GM04504 (cell line): ENCODE results near the gene RPL10.

Experiments
- DNase-seq: peaks from one replicate; pipeline ENCODE4 v3.0.0-alpha.2; 2012; ENCODE audit warnings: low read depth

Gene RPL10

DNA sequence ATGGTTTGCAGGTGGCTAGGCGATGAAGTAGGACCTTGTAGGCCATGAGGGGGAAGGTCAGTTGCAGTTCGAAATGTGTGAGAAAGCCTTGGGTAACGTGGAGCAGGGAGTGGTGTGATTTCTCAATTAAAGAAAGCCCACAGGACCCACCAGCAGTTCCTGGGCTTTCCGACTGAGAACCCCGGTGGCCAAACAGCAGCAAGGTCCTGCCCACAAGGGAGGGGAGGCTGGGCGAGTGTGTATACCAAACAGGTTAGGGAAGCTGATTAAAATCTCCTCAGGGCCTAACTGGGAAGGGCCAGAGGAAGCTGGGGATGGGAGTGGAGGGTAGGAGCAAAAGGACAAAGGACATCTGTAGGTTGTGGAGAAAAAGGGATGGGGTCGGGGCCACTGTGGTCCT, 32.7 kb downstream of the RPL10 start:
- DNase-seq = no peak

DNA sequence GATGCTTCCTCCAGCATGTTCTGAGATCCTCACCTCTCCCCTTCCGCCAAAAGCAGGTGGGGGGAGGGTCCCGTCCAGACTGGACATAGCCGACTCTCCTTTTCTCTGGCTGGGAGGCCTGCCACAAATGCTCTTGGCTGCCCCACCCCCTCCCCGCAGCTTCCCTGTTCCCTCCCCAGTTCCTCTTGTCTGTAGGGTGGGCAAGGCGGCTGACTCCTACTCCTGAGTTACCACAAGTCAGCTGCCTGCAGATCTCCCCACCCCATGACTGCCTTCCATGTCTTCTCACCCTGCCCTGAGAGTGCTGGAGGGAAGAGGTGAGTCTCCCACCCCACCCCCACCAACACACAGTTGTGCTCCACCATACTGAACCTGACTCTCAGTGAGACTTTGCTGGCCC, 33.2 kb downstream of the RPL10 start:
- no peak for DNase-seq

DNA sequence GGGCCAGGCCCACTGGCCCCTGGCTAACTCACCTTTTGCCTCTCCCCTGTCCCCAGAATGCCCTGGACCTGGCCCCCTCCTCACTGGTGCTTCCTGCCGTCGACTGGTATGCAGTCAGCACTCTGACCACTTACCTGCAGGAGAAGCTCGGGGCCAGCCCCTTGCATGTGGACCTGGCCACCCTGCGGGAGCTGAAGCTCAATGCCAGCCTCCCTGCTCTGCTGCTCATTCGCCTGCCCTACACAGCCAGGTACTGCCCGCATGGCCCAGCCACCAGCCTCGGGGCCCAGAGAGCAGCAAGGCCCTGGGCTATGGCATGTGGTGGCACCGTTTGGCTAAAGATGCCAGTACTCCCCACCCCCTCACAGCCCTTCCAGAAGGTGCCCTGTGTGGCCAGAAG, 34.0 kb downstream of the RPL10 start:
- no peak for DNase-seq

DNA sequence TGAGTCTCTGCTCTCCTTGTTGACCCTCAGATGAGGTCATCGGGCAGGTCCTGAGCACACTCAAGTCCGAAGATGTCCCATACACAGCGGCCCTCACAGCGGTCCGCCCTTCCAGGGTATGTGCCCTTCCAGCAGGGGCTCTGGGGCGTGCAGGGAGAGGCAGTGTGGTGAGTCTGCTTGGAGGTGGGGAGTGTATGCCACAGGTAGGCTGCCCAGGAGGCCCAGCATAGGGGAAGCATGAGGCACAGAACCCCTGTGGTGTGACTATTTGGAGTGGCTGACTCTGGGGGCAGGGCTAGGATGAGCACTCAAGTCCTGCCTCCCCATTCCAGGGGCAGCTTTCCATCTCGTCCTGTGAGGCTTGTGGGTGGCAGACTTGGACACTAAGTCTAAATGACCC, 35.4 kb downstream of the RPL10 start:
- DNase-seq = no peak

DNA sequence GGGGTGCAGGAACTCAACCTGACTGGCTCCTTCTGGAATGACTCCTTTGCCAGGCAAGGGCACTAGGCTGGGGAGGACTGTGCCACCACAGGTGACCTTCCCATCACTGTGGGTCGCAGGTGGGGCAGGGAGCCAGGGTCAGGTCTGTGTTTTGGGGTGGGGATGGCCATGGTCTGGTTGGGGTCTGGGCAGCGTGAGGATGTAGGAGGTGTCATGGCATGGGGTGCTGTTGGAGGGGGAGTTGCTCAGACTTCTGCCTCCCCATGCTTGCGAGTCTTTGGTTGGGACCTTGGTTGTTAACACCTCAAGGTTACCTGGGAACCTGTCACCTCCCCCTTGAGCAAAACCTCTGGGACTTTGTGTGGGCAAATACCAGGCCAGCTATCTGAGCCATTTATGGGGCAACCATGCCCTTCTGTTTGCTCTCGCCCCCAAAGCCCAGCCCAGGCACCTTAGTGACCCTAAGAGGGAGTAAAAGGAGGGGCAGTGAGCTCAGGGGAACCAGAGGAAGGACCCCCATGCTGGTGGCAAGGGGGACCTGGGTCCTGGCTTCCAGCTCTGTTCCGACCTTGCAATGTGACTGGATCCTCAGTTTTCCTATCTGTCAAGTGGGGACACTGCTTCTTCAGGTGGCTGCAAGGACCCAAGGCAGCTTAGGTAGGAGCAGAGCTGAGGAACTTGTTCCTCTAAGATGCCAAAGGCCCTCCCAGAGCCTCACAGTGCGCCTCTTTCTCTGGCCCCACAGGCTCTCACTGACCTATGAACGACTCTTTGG, 36.4 kb downstream of the RPL10 start:
- DNase-seq = no peak

DNA sequence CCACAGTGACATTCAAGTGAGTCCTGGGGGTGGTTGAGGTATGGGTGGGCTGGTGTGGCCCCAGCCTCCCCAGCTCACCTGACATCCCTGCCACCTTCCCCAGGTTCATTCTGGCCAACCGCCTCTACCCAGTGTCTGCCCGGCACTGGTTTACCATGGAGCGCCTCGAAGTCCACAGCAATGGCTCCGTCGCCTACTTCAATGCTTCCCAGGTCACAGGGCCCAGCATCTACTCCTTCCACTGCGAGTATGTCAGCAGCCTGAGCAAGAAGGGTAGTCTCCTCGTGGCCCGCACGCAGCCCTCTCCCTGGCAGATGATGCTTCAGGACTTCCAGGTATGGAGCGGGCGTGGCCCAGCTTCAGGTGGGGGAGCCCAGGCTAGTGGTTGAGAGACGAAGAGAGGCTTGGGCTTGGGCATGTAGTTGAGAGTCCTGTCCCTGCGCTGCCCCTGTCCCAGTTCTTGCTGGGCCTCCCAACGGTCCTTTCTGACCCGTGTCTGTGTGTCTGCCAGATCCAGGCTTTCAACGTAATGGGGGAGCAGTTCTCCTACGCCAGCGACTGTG, 37.1 kb downstream of the RPL10 start:
- DNase-seq = no peak

DNA sequence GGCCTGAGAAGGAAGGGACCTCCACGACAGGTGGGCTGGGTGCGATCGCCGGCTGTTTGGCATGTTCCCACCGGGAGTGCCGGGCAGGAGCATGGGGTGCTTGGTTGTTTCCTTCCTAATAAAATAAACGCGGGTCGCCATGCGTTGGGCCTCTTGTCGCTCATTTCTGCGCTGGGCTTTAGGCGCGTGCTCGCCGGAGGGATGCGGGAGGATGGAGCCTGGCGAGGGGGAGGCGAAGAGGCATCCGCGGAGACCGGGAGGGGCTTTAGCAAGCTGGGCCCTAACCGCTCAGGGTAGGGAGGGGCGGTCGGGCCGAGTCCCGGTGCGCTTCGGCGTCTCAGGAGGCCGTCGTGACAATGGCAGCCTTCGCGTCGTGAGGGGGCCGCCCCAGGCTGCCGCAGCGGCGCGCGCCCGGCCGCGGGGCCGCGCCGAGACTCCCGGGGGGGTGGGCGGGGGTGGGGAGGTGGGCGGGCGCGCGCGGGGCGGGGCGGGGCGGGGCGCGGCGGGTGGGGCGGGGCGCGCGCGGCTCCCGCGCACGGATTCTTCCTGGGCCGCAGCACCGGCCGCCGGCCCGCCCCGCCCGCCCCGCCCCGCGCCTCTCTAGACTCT, 38.3 kb downstream of the RPL10 start:
- no peak for DNase-seq

DNA sequence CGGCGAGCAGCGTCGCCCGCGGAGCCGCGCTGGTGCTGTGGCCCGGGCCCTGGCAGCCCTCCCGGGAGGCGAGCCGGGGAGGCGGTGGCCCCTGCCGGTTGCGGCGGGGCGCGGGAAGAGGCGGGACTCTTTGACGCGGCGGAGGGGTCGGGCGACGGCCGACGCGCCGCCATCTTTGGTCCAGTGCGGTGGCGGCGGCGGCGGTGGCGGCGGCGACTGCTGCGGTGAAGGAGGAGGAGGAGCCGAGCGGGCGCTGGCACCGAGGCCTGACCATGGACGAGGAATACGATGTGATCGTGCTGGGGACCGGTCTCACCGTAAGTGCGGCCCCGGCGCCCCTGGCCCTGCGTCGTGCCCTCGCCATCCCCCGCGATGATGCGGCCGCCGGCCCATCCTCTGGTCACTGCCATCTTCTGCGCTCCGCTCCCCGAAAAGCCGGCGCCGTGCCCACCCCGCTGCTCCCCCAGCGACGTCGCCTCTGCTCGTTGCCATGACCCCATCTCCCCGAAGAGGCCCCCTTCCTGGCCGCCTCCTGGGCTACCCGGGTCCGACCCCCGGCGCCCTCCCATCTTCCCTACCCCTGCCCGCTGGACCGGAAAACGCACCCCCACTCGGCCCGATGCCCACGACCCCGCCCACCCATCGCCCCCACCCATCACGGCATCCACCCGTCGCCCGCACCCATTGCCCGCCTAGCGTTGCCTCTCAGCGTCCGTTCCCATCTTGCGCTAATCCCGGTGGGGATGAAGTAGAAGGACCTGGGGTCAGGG, 39.0 kb downstream of the RPL10 start, which contains the start of gene GDI1:
Gene GDI1 (plus strand): TSS at position 172 of the 770 bp plus-strand sequence. CDS start 101 bp downstream, at position 273.
- DNase-seq = no peak

DNA sequence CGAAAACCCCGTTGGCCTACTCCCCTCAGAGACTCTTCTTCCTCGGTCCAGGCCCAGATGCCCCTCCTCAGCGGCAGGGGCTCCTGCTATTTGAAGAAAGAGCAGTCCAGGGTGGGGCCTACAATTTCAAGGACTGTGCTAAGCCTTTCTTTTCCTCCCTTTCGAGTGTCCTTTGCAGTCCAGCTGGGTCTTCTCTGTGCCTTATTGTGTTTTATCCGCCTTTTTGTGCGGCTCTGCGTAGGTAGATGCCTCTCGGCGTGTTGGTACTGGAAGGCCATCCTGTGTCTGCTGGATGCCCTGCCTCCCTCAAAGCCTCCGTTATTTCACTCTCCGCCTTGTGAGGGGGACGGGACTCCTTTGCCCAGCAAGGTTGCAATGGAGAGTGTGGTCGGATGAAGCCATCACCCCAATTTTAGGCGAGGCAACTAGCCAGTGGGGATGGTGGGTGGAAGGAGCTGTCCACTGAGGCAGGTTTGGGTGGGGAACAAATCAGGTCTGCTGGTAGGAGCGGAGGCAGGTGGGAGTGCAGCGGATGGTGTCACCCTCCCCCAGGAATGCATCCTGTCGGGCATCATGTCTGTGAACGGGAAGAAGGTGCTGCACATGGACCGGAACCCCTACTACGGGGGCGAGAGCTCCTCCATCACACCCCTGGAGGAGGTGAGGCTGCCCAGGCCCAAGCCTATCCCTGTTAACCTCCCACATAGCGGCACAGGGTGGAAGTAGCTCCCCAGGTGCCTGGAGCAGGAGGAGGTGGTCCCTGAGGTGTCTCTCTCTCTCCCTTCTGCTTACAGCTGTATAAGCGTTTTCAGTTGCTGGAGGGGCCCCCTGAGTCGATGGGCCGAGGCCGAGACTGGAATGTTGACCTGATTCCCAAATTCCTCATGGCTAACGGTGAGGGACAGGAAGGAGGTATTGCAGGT, 40.1 kb downstream of the RPL10 start:
- DNase-seq = no peak

DNA sequence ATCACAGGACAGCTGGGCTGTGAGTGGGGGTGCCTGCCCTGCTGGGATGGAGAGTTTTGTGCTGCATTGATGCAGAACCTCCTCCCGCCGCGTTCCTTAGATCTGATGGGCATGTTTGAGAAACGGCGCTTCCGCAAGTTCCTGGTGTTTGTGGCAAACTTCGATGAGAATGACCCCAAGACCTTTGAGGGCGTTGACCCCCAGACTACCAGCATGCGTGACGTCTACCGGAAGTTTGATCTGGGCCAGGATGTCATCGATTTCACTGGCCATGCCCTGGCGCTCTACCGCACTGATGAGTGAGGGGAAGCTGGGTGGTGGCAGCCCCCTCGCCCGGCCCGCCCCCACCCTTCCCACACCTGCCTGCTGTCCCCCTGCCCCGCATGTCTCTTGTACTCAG, 41.7 kb downstream of the RPL10 start:
- DNase-seq = no peak

DNA sequence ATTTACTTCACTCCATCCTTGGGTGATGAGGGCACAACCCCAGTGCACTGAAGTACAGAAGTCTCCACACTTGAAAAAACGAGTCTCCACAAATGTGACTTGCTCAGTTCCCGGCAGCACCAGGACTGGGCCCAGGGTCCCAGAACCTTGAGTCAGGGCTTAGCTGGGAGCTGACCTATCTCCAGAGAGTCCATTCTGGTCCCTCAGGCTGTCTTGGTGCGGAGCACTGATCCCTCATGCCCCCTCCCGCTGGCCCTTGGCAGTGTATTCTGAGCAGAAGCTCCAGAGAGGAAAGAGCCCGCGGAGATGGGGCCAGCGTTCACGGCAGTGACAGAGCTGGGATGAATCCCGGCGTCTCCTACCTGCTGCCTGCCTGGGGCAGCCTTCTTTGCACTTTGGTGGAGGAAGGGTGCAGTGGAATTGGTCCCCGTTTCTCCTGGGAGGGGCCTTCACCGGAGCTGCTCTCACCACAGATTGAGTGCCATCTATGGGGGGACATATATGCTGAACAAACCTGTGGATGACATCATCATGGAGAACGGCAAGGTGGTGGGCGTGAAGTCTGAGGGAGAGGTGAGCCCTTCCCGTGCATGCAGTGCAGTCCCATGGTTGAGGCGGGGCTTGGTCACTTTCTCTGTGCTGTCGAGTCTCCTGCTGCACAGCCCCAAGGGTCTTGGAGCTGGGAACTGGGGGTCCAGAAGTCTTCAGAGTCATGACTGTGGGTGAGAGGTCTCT, 42.6 kb downstream of the RPL10 start:
- no peak for DNase-seq

DNA sequence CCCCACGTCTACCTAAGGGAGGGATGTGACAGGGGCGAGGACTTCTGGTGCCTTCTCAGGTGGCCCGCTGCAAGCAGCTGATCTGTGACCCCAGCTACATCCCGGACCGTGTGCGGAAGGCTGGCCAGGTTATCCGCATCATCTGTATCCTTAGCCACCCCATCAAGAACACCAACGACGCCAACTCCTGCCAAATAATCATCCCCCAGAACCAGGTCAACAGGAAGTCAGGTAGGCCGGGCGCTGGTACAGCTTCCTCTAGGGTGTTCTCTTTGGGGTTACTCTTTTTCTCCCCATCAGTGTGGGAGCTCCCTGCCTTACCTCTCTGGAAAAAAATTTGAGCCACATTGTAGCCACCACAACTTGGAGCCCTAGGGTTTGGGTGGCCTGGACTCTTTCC, 43.4 kb downstream of the RPL10 start:
- no peak for DNase-seq

DNA sequence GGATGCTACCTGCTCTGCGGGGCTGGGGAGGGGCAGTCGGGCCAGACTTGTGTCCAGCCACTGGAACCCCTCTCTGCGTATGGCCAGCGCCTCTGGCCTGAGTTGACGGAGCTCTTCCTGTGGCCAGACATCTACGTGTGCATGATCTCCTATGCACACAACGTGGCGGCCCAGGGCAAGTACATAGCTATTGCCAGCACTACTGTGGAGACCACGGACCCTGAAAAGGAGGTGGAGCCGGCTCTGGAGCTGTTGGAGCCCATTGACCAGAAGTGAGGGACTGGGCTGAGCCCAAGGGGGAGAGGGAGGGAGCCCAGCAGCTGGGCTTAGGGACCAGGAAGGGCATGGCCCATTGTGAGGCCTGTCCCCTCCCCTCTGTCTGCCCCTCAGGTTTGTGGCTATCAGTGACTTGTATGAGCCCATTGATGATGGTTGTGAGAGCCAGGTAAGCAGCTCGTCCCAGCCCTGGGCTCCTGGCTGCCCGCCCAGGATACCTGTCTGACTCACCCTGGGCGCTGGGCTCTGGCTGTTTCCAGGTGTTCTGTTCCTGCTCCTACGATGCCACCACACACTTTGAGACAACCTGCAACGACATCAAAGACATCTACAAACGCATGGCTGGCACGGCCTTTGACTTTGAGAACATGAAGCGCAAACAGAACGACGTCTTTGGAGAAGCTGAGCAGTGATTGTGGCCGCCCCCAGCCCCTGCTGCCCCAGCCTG, 44.0 kb downstream of the RPL10 start:
- no peak for DNase-seq

DNA sequence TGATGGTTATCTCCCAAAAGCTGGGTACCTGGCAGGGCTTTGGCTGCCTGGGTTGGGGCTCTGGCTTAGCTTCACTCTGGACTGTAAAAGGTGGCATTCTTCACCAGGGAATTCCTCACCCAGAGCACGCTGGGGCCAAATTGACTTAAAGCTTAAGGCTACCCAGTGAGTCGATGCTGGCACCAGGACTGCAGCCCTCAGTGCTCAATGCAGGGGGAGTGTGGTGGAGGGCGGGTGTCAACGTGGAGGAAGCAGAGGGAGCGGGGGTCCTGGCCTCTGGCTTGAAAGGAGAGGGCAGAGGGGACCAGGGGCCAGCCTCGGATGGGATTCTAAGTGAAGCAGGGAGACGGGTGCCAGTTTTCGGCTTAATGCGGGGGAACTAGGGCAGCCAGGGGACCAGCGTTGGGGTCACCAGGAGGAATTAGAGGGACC, 45.3 kb downstream of the RPL10 start:
- DNase-seq = no peak

DNA sequence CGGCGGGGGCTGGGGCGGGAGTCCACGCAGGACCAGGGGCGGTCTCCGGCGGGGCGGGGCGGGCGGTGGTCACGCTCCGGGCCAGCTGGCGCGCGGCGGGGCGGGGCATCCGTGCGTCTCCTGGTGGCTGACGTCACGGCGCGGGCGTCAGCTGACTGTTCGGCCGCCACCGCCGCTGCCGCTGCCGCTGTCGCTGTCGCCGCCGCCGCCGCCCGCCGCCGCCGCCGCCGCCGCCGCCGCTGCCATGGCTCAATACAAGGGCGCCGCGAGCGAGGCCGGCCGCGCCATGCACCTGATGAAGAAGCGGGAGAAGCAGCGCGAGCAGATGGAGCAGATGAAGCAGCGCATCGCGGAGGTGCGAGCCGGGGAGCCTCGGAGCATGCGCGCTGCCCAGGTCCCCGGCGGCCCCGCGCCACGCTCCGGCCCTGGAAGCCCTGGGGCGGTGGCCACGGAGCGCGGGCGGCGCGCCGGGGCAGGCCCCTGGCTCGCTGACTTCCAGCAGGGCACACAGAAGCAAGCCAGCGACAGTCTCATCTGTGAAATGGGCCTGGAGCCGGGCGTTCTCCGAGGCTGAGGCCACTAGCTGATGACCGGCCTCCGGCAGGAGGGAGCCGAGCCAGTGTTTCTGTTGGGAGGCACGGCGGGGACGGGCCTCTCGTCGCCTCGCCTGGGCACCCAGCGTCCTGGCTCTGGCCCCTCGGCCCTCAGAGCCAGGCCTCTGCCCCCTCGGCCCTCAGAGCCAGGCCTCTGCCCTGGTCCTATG, 46.0 kb downstream of the RPL10 start, which contains the start of gene FAM50A:
Gene FAM50A (plus strand): TSS at position 150 of the 763 bp plus-strand sequence. CDS start 95 bp downstream, at position 245.
- DNase-seq = no peak

DNA sequence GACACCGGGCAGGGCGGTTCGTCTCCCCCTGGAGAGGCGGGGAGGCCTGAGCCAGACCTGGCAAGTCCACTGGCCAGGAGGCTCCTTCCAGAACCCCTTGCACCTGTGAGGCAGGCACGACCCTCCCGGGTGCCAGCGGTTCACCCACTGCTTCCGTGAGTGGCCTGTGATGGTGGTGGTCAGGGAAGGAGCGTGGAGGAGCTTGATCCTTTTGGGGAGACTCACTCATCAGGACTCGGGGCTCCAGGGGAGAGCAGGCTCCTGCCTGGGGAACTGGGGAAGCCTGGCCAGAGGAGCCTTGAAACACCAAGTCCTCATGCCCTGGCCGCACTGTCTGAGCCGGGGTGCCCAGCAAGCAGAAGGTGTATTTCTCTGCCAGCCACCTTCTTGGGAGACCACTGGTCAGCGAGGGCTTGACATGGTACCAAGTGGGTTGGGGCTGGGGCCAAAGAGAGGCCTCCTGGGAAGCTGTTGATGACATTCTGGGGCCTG, 46.6 kb downstream of the RPL10 start:
- no peak for DNase-seq

DNA sequence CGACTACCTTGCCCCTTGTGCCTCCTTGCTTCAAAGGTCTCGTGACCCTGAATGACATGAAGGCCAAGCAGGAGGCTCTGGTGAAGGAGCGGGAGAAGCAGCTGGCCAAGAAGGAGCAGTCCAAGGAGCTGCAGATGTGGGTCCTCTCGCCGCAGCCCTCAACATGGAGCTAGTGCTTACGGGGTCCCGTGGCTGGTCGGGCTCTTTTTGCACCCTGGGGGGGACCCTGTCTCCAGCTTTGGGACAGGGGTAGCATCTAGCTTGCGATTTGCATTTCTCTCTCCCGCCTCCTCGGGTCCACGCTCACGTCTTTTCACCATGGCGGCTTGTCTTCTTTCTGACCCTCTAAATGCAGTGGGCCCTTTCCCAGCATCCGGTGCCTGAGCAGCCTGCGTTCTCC, 47.6 kb downstream of the RPL10 start:
- no peak for DNase-seq

DNA sequence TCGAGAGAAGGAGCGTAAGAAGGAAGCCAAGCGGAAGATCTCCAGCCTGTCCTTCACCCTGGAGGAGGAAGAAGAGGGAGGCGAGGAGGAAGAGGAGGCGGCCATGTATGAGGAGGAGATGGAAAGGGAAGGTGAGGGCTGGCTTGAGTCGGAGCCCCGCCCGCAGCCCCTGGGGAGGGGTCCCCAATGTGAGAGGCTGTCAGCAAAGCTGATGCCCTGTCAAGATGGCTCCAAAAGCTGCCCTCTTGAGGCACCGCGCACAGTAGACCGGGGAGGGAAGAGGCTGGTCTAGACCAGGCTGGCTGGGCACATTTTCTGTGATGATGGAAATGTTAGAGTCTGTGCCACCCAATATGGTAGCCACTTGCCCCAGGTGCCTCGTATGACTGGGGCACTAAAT, 48.3 kb downstream of the RPL10 start:
- no peak for DNase-seq

DNA sequence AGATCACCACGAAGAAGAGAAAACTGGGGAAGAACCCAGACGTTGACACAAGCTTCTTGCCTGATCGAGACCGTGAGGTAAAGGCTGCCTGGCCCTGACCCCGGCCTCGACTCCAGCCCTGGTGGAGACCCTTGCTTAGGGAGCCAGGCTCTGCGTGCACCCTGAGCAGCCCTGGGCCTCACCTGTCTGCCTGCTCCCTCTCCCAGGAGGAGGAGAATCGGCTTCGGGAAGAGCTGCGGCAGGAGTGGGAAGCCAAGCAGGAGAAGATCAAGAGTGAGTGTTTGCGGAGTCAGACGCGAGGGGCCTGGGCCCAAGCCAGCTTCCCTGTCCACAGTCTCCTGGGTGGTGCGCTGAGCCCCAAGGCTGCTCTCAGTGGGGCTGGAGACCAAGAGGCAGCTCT, 50.3 kb downstream of the RPL10 start:
- DNase-seq = no peak
